ENCODE measurements around the gene TSKS. TPM values are rescaled to one million over a fixed set of nuclear protein-coding genes. Genes with fewer than 3 reads are reported as not detected.

Gene TSKS
- total RNA-seq, 4 donors from 2014 or later: 1.1 to 2.5 (median 1.6) TPM

GRCh38 chr19:49782515-49782914 lies 19.4 kb upstream of the TSKS start:
- no peaks in the 10 kb centered on the region for H3K9me3 ChIP-seq
- H3K36me3 ChIP-seq: peaks cover 3 to 48% (median 12%) of the 10 kb centered on the region in 3 donors
- H3K27me3 ChIP-seq: no peaks in the 10 kb centered on the region
- no peak for DNase-seq (ENCODE audit: low spot score in 2 of 2)
- WGBS, 2 donors: 91 to 100% methylated on average over 16 to 18 of the region's 18 CpGs
- no peak overlapping the region for H3K27ac ChIP-seq
- no peak overlapping the region for H3K4me3 ChIP-seq
- TF ChIP-seq POLR2A (IDR thresholded peaks at IDR 0.05) (no peak), CTCF (IDR thresholded peaks at IDR 0.05) (no peak), EP300 (IDR thresholded peaks at IDR 0.05) (no peak)
- H3K4me1 ChIP-seq: peaks cover 0 to 30% (median 15%) of the 10 kb centered on the region in 4 donors

GRCh38 chr19:49781394-49781793 lies 18.3 kb upstream of the TSKS start:
- peaks cover 3 to 50% (median 12%) of the 10 kb centered on the region in 3 donors for H3K36me3 ChIP-seq
- no peak for TF ChIP-seq EP300 (IDR thresholded peaks at IDR 0.05)
- TF ChIP-seq POLR2A (IDR thresholded peaks at IDR 0.05): no peak
- no peak for TF ChIP-seq CTCF (IDR thresholded peaks at IDR 0.05)
- WGBS, 2 donors: 77 to 88% methylated on average over 7 of the region's 7 CpGs

GRCh38 chr19:49780861-49781260 lies 17.8 kb upstream of the TSKS start:
- TF ChIP-seq POLR2A (IDR thresholded peaks at IDR 0.05) (no peak), EP300 (IDR thresholded peaks at IDR 0.05) (no peak), CTCF (IDR thresholded peaks at IDR 0.05) (no peak)
- Histone ChIP-seq H3K4me1 (peaks cover 0 to 18% (median 3%) of the 10 kb centered on the region in 4 donors), H3K27ac (peak overlapping the region in 1 of 4 donors; percentile 37), H3K36me3 (peaks cover 3 to 53% (median 12%) of the 10 kb centered on the region in 3 donors), H3K9me3 (no peaks in the 10 kb centered on the region), H3K4me3 (no peak overlapping the region), H3K27me3 (no peaks in the 10 kb centered on the region)
- WGBS, 2 donors: 79 to 87% methylated on average over 8 of the region's 8 CpGs
- no peak for DNase-seq (ENCODE audit: low spot score in 2 of 2)

More at GRCh38 chr19:49781394-49781793, 18.3 kb upstream of the TSKS start:
- DNase-seq (ENCODE audit: low spot score in 2 of 2): no peak
- H3K9me3 ChIP-seq: no peaks in the 10 kb centered on the region
- no peaks in the 10 kb centered on the region for H3K27me3 ChIP-seq
- peaks cover 0 to 23% (median 7%) of the 10 kb centered on the region in 4 donors for H3K4me1 ChIP-seq
- no peak overlapping the region for H3K4me3 ChIP-seq
- peak overlapping the region in 1 of 4 donors; percentile 37 for H3K27ac ChIP-seq

- Histone ChIP-seq H3K4me1 (peaks cover 0 to 15% (median 3%) of the 10 kb centered on the region in 4 donors), H3K27me3 (no peaks in the 10 kb centered on the region), H3K36me3 (peaks cover 3 to 51% (median 12%) of the 10 kb centered on the region in 3 donors), H3K4me3 (no peak overlapping the region), H3K27ac (peak overlapping the region in 1 of 4 donors; percentile 42), H3K9me3 (no peaks in the 10 kb centered on the region)
- DNase-seq (ENCODE audit: low spot score in 2 of 2): no peak
- TF ChIP-seq EP300 (IDR thresholded peaks at IDR 0.05): no peak
- no peak for TF ChIP-seq POLR2A (IDR thresholded peaks at IDR 0.05)
- no peak for TF ChIP-seq CTCF (IDR thresholded peaks at IDR 0.05)
- 71 to 73% methylated on average over 11 of the region's 11 CpGs for WGBS, 2 donors
Measured at GRCh38 chr19:49779731-49780555, 16.8 kb upstream of the TSKS start.

- Histone ChIP-seq H3K4me1 (peaks cover 0 to 16% (median 3%) of the 10 kb centered on the region in 4 donors), H3K27me3 (no peaks in the 10 kb centered on the region), H3K27ac (no peak overlapping the region), H3K9me3 (no peaks in the 10 kb centered on the region), H3K4me3 (no peak overlapping the region), H3K36me3 (peaks cover 0 to 23% (median 0%) of the 10 kb centered on the region in 3 donors)
- WGBS, 2 donors: 89 to 90% methylated on average over 6 of the region's 6 CpGs
- DNase-seq (ENCODE audit: low spot score in 2 of 2): no peak
- TF ChIP-seq POLR2A (IDR thresholded peaks at IDR 0.05) (no peak), CTCF (IDR thresholded peaks at IDR 0.05) (no peak), EP300 (IDR thresholded peaks at IDR 0.05) (no peak)
Measured at GRCh38 chr19:49776371-49776764, 13.3 kb upstream of the TSKS start.
